Stimulated activated CD8-positive, alpha-beta memory T cell treated with anti-CD3 and anti-CD28 coated beads, Interleukin-12 subunit alpha, Interleukin-12 subunit beta, amount 100 ng/mL, for 4 hours (primary cell): ENCODE results near the gene OR12D2.
"Not testable (repeated sequence)": the region's sequence is repeated elsewhere in the genome, so short reads cannot be mapped to it uniquely, and the experiment has no call there.

ENCODE experiments used
- DNase-seq: peaks from one replicate; pipeline ENCODE4 v3.0.0-alpha.2; 2020; ENCODE audit warnings: low read depth

The OR12D2 gene, protein sequence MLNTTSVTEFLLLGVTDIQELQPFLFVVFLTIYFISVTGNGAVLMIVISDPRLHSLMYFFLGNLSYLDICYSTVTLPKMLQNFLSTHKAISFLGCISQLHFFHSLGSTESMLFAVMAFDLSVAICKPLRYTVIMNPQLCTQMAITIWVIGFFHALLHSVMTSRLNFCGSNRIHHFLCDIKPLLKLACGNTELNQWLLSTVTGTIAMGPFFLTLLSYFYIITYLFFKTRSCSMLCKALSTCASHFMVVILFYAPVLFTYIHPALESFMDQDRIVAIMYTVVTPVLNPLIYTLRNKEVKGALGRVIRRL

GRCh38 chr6:29395331-29395730 lies at the start of gene OR12D2:
OR12D2 (plus strand) TSS chr6:29395631; CDS start chr6:29396700, 1,069 bp downstream.
- no peak for DNase-seq

DNA sequence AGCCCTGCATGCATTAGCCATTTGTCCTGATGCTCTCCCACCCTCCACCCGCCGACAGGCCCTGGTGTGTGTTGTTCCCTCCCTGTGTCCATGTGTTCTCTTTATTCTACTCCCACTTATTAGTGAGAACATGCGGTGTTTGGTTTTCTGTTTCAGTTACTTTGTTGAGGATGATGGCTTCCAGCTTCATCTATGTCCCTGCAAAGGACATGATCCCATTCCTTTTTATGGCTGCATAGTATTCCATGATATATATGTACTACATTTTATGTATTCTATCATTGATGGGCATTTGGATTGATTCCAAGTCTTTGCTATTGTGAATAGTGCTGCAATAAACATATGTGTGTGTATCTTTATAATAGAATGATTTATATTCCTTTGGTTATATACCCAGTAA lies 46.1 kb upstream of the OR12D2 start:
- not testable (repeated sequence) for DNase-seq

- no peak for DNase-seq
Observed at GRCh38 chr6:29354980-29355379, 40.5 kb upstream of the OR12D2 start.

DNA sequence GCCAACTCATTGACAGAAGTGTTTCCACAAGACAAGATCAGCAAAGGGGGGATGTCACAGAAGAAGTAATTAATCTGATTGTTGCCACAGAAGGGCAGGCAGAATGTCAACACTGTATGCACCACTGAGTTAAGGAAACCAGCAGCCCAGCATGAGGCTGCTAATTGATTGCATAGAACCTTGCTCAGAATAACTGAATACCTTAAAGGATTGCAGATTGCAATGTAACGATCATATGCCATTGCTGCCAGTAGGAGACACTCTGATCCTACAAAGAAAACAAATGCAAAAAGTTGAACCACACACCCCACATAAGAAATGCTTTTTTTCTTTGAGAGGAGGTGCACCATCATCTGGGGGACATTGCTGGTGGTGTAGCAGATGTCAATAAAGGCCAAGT lies 39.8 kb upstream of the OR12D2 start:
- no peak for DNase-seq

DNA sequence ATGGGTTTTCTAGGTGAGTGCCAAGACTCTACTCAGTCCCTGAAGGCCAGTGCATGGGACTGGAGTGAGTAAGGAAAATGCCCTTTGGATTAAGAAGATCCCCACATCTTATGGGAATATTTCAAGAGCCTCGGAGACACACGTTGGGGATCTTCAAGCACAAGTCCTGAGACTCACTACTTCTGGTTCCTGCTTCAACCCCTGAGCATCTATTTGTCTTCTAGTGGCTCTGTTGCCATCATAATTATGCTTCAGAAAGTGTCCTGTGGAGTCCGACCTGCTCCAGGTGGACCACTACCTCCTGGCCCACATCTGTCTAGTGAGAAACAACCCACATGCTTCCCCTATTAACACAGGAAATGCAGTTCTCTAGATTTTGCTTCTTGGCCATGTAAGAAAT lies 26.7 kb upstream of the OR12D2 start, which contains the start of gene OR5V1:
Gene OR5V1, minus strand, starts transcription at position 101 of the 400 bp plus-strand sequence. CDS start 12,670 bp downstream, outside the sequence.
- DNase-seq = no peak

DNA sequence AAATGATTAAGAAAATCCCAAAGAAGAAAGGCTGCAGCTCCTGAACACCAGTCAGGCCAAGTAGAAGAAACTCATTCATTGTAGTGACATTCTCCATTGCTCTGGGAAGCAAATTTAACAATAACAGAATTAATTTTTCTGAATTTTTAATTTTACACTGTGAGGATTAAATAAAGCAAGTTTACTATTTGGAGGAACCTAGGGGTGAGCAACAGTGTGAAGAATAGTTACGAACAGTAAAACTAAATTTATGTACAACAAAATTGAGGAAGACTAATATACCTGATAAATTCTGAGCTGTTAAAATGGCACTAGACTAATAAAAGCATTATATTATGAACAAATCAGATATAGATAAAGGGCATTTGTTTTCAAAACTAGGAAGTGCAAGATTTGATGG lies 20.2 kb upstream of the OR12D2 start, which contains the start of gene OR12D3:
Gene OR12D3, minus strand, starts transcription at position 101 of the 400 bp plus-strand sequence. Its CDS starts 4 bp downstream, at position 97.
- no peak for DNase-seq

DNA sequence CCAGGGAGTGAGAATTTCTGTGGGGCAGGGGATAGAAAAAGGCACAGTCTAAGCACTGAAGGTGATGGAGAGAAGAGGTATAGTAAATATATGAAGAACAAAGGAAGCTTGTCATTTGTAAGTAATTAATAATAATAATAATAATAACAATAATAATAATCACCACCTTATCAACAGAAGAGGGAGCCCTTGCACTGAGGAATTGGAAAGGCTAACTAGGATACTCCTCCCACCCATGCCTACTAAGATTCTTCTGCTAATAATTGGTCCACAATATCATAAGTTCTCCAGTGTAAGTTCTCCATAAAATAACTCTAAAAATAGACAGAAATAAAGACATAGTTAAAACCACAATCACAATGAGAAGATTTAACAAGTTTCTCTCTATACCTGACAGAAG lies 19.4 kb upstream of the OR12D2 start:
- DNase-seq = no peak

DNA sequence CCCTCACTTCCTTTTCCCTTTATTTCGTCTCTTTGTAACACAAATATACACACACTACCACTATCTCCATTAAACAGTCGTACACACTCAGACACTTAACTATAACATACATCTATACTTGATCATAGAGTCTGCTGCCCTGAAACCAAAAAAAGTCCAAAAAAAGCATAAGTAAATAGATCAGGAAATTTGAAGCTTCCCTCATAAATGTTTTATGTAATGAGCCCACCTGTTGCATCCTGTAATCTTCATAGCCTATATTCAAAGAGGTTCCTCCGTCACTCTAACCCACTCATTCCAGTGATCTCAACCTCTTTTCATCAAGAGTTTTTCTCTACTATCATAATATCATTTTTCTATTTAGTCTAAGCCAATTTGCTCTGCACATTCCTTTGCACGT lies 6.9 kb upstream of the OR12D2 start:
- no peak for DNase-seq

GRCh38 chr6:29399525-29399924 lies 4.1 kb downstream of the OR12D2 start:
- no peak for DNase-seq

- no peak for DNase-seq
Observed at GRCh38 chr6:29403801-29404200, 8.4 kb downstream of the OR12D2 start.

- no peak for DNase-seq
Observed at GRCh38 chr6:29414588-29414987, 19.2 kb downstream of the OR12D2 start, which contains the start of gene OR12D1. OR12D1 (plus strand) TSS chr6:29414928.

DNA sequence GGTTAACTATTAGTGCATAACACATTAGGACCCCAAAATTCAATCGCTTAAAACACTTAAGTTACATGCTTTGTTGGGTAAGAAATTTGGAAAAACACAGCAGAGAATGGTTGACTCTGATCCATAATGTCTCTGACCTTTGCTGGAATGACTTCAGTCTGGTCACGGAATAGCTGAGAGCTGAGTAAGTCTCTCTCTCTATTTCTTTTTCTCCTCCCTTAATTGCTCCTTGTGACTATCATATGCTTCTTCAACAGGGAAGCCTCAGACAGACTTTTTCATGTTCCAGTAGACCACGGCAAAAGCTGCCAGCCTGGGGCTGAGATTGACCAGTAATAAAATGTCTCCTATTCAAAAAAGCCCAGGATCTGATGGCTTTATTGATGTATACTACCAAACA lies 24.1 kb downstream of the OR12D2 start:
- DNase-seq = no peak

DNA sequence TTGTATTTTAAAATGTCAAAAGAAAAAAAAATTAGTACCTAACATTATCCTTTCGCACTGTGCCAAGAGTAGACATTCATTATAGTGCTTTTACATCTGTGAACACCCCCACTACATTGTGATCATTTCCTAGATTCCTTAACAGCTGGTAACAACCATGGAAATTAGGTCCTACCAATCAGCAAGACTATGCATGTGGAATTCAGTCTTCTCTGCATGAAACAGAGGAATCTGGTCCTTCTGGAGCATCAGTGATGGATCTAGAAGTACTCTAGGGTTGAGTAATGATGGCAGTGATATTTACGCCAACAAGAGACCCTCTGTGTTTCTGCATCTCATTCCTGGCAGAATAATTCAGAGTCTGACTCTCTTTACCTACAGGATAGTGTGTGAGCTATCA lies 28.7 kb downstream of the OR12D2 start:
- no peak for DNase-seq

DNA sequence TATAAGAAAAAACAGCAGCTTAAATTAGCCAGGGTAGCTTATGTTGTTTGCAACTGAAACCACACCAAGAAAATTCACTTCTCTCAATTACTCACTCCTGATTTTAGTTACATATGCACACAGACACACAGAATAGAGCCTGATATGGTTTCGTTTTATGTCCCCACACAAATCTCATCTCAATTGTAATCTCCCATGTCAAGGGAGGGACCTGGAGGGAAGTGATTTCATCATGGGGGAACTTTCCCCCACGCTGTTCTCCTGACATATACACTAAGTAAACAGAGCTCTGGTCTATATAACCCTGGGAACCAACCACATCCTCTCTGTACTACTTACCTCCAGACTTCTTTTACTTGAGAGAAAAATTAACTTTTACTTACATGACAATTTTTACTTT lies 29.1 kb downstream of the OR12D2 start:
- no peak for DNase-seq

- no peak for DNase-seq
Observed at GRCh38 chr6:29425075-29425474, 29.6 kb downstream of the OR12D2 start.

DNA sequence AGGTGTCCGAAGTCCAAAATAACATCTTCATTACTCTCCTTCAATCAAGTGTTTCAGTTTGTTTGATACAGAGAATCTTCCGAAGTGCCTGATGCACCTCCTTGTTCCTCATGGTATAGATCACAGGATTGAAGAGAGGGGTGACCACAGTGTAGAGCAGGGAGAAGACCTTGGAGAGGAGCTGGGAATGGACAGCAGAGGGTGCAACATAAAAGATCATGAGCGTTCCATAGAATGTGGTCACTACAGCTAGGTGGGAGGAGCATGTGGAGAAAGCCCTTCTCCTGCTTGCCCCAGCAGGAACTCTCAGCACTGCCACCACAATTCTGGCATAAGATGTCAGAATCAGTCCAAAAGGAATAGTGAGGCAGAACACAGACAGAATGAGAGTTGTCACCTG lies 31.2 kb downstream of the OR12D2 start:
- no peak for DNase-seq

DNA sequence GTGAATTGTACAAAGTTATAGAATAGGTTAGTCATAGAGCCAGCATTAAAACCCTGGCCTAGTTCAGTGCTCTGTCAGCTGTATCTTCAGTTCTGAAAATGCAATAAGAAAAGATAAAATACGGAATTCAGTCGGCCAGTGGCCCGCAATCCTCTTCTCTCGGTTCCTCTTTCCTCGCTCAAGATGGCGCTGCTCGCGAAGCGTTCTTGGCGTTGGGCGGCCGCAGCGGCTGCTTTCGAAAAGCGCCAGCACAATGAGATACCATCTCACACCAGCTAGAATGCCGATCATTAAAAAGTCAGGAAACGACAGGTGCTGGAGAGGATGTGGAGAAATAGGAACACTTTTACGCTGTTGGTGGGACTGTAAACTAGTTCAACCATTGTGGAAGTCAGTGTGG lies 41.3 kb downstream of the OR12D2 start:
- DNase-seq = not testable (repeated sequence)

- DNase-seq = no peak
Observed at GRCh38 chr6:29439006-29439405, 43.6 kb downstream of the OR12D2 start, which contains the start of gene OR10C1. OR10C1 (plus strand) TSS chr6:29439306; CDS start chr6:29440016, 710 bp downstream.

GRCh38 chr6:29442719-29443118 lies 47.3 kb downstream of the OR12D2 start:
- DNase-seq = no peak

- not testable (repeated sequence) for DNase-seq
Observed at GRCh38 chr6:29444031-29444430, 48.6 kb downstream of the OR12D2 start.
